ENCODE measurements around the gene NAA25.
A peak's percentile ranks its signal among the peaks of the same experiment; 100 is the strongest.
"Not testable (repeated sequence)": the region's sequence is repeated elsewhere in the genome, so short reads cannot be mapped to it uniquely, and the experiment has no call there.

Gene NAA25

GRCh38 chr12:112036614-112037013 lies 72.0 kb downstream of the NAA25 start:
- DNase-seq: not testable (repeated sequence)

- DNase-seq: no peak
These were observed 73.3 kb downstream of the NAA25 start for GRCh38 chr12:112035219-112035785.

- DNase-seq: no peak
These were observed 76.3 kb downstream of the NAA25 start for GRCh38 chr12:112032292-112032691.

- no peak for DNase-seq
These were observed 77.1 kb downstream of the NAA25 start for GRCh38 chr12:112031472-112031871.

GRCh38 chr12:112029301-112029700 lies 79.3 kb downstream of the NAA25 start:
- DNase-seq: no peak

GRCh38 chr12:112025808-112026375 lies 82.7 kb downstream of the NAA25 start:
- DNase-seq: no peak

GRCh38 chr12:112023759-112024396 lies 84.7 kb downstream of the NAA25 start:
- no peak for DNase-seq

GRCh38 chr12:112022241-112023016 lies 86.2 kb downstream of the NAA25 start:
- no peak for DNase-seq

GRCh38 chr12:112020947-112021457 lies 87.6 kb downstream of the NAA25 start:
- no peak for DNase-seq

- no peak for DNase-seq
These were observed 89.9 kb downstream of the NAA25 start for GRCh38 chr12:112018571-112019237.

GRCh38 chr12:112017041-112017440 lies 91.5 kb downstream of the NAA25 start:
- DNase-seq: no peak

GRCh38 chr12:112015938-112016337 lies 92.6 kb downstream of the NAA25 start:
- DNase-seq: no peak

GRCh38 chr12:112013601-112014402 lies 94.8 kb downstream of the NAA25 start:
- DNase-seq: peak; percentile 88

- DNase-seq: peak; percentile 99
These were observed 95.6 kb downstream of the NAA25 start, which contains the start of the genes ERP29 and TMEM116 for GRCh38 chr12:112012775-112013600. Gene ERP29, plus strand, starts transcription at chr12:112013426. Its CDS starts 40 bp downstream, at chr12:112013466. Gene TMEM116, minus strand, starts transcription at chr12:112013165. Its CDS starts 7,895 bp downstream, at chr12:112005270.

- DNase-seq: no peak
These were observed 96.9 kb downstream of the NAA25 start for GRCh38 chr12:112011685-112012084.

GRCh38 chr12:112010415-112011344 lies 97.9 kb downstream of the NAA25 start:
- no peak for DNase-seq

- DNase-seq: not testable (repeated sequence)
These were observed 99.0 kb downstream of the NAA25 start for GRCh38 chr12:112009596-112009995.

- no peak for DNase-seq
These were observed 99.7 kb downstream of the NAA25 start for GRCh38 chr12:112008918-112009317.

- no peak for DNase-seq
These were observed 100.6 kb downstream of the NAA25 start for GRCh38 chr12:112007945-112008344.

All from NCI-H82 (cell line).